ENCODE measurements around the gene CACNA2D4.

- TF ChIP-seq TARDBP (IDR thresholded peaks at IDR 0.05) (no peak), NFRKB (IDR thresholded peaks at IDR 0.05) (no peak), ARNT (IDR thresholded peaks at IDR 0.05) (no peak), ELF4 (IDR thresholded peaks at IDR 0.05) (no peak), FOXK2 (IDR thresholded peaks at IDR 0.05) (no peak)
Observed at GRCh38 chr12:1931642-1932041, 13.2 kb upstream of the CACNA2D4 start.

Data from HEK293T (cell line).